VCaP (cell line): Measurements from ENCODE around the gene DYSF.

Source experiments
- H3K27ac ChIP-seq: fragments of 450-650 bp; 2 replicates; pipeline ENCODE4 v1.5.1; 2017
- TF ChIP-seq, protein P1 (sequence below): fragments of 450-650 bp; conservative IDR thresholded peaks from 2 replicates; pipeline ENCODE4 v1.5.1; 2017; ENCODE audit warnings: mild to moderate bottlenecking, moderate library complexity

The DYSF gene

DNA sequence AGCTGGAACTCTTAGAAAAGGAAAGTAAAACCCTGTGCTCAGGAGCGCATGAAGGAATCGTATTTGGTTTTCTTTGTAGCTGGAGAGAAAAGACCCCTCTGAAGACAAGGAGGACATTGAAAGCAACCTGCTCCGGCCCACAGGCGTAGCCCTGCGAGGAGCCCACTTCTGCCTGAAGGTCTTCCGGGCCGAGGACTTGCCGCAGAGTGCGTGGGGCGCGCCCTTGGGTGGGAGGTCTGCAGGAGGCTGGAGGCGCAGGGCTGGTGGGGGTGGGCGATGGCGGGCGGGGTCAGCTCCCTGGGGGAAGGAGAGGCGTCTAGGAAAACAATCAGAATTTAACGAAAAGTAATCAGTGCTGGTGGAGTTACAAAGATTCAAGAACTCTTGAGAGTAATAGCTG, 72.8 kb downstream of the DYSF start:
- no peak overlapping the region for H3K27ac ChIP-seq
- TF ChIP-seq, protein P1, sequence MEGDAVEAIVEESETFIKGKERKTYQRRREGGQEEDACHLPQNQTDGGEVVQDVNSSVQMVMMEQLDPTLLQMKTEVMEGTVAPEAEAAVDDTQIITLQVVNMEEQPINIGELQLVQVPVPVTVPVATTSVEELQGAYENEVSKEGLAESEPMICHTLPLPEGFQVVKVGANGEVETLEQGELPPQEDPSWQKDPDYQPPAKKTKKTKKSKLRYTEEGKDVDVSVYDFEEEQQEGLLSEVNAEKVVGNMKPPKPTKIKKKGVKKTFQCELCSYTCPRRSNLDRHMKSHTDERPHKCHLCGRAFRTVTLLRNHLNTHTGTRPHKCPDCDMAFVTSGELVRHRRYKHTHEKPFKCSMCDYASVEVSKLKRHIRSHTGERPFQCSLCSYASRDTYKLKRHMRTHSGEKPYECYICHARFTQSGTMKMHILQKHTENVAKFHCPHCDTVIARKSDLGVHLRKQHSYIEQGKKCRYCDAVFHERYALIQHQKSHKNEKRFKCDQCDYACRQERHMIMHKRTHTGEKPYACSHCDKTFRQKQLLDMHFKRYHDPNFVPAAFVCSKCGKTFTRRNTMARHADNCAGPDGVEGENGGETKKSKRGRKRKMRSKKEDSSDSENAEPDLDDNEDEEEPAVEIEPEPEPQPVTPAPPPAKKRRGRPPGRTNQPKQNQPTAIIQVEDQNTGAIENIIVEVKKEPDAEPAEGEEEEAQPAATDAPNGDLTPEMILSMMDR = no peak

GRCh38 chr2:71526975-71527374, 73.6 kb downstream of the DYSF start:
- TF ChIP-seq, protein P1 = no peak
- no peak overlapping the region for H3K27ac ChIP-seq

DNA sequence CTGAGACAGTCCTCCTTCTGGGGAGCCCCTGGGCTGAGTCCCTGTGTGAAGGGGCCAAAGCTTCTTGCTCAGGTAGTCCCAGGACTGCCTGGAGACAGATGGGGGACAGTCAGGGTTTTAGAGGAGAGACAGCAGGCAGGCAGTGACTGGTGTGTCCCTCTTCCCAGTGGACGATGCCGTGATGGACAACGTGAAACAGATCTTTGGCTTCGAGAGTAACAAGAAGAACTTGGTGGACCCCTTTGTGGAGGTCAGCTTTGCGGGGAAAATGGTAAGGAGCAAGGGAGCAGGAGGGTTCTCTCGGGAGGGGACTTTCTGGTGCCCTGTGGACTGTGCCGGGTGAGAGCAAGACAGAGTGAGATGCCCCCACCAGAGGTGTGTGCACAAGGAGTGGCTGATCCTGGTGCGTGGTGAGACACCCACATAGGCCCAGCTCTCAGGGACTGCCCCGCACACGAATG, 74.8 kb downstream of the DYSF start:
- H3K27ac ChIP-seq = no peak overlapping the region
- TF ChIP-seq, protein P1 = no peak

DNA sequence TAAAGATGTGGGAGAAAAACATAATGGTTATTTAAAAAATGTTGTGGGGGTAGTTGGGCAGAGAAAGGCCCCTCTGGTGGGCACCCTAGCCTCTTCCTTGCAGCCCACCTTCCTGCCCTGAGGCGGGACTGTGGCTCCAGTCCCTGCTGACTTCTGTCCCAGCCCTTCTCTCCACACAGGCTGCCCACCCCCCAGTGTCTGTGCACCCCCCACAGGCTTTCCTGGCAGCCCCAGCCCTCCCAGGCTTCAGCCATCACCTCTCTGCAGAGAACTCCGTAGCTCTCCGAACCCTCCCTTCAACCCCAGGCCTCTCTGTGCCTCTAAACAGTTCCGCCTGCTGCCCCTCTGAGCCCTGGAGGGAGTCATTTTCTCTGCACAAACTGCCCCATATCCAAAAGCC, 75.4 kb downstream of the DYSF start:
- H3K27ac ChIP-seq = no peak overlapping the region
- TF ChIP-seq, protein P1 = no peak

- no peak overlapping the region for H3K27ac ChIP-seq
- TF ChIP-seq, protein P1 = no peak
These were observed 76.8 kb downstream of the DYSF start for GRCh38 chr2:71530211-71530610.

DNA sequence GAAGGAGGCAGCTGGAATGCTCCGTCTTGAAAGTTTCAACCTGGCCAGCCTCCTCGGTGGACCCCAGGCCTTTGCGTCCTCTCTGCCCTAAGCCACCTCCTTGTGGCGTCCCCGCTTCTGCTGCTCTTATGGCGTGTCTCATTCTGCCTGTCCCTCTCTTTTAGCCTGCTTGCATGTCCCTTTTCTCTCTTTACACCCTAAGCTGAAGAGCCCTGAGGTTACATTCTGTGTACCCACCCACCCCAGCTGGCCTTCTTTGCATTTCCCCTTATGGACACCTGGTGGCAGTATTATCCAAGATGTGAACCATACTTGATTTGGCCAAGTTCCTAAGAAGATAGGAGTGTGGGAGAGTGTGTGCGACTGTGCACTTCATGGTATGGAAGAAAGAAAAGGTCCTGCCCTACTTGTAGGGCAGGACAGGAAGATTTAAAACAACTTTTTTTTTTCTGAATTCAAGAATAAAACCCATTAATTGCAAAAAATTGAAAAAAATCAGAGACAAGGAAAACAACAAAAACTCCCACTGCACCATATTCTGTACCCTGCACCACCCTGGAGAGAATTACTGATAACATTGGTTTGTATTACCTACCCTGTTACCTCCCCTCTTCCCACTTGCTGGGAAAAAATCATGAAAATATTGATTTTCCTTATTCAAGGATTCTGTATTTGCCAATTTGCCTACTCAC, 77.4 kb downstream of the DYSF start:
- TF ChIP-seq, protein P1 = peak; percentile 78
- H3K27ac ChIP-seq = no peak overlapping the region

- TF ChIP-seq, protein P1 = no peak
- H3K27ac ChIP-seq = no peak overlapping the region
These were observed 78.2 kb downstream of the DYSF start for GRCh38 chr2:71531522-71532047.
